ENCODE data around the gene UQCR10.

- TF ChIP-seq EZH2 (IDR thresholded peaks at IDR 0.05) (no peak), POLR2AphosphoS5 (IDR thresholded peaks at IDR 0.05; ENCODE audit: borderline replicate concordance, low read depth, low read length) (no peak)
Observed at GRCh38 chr22:29814003-29814402, 46.8 kb downstream of the UQCR10 start.
